Measurements from ENCODE around the gene SHMT2. TPM values are rescaled to one million over a fixed set of nuclear protein-coding genes. Genes with fewer than 3 reads are reported as not detected.
A peak's percentile ranks its signal among the peaks of the same experiment; 100 is the strongest.

The SHMT2 gene
- total and polyA plus RNA-seq, 2 donors from 2014 or later = 49.3 to 70.1 TPM

DNA sequence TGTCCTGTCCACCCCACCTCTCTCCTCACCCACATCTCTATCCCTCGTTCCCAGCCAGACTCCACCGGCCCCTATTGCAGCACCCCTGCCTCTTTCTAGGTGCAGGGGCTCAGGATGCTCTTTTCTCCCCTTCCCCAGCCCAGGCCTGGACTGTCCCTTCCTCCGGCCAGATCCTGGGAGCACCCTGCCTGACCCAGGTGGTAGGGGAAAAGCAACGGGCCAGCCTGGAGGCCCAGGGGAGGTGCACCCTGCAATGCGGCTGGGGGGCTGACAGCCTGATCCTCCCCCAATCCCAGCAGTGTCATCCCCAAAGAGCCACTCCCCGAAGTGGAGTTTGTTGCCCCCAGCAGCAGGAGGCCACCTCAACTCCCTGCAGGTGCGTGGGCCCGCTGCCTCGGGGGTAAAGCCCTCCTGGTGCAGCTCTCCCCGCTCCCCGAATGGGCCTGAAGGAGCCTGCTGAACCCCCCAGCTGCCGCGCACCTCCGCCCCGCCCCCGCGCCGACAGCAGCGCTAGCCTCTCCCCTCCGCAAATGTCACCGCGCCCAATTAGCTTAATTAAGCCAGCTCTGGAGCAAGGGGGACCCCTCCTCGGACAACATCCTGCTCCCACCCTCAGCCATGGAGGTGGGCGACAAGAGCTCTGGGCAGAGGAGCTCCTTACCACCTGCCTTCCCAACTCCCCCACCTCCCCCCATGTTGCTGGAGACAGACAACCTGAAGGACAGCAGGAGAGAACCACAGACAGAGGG is 8.2 kb upstream of the SHMT2 start:
- FAIRE-seq = no peak
- DNase-seq = peak in 1 of 5 donors; percentile 59
- H3K27me3 ChIP-seq (ENCODE audit: control insufficient read depth, insufficient read depth, low read length) = peaks cover 37% of the 10 kb centered on the region
- no peak overlapping the region for H3K4me3 ChIP-seq (ENCODE audit: low read length in 3 of 3)
- H3K9me3 ChIP-seq (ENCODE audit: control insufficient read depth in 2 of 3, insufficient read depth in 1 of 3, low read length in 3 of 3) = no peaks in the 10 kb centered on the region
- intact Hi-C loops (cut with DNase I) = no loop called here
- H3K27ac ChIP-seq (ENCODE audit: low read depth in 2 of 2, low read length in 2 of 2) = no peak overlapping the region
- H3K4me1 ChIP-seq (ENCODE audit: control insufficient read depth in 2 of 3, insufficient read depth in 2 of 3, low read depth in 1 of 3, low read length in 3 of 3) = peaks cover 0 to 9% (median 0%) of the 10 kb centered on the region in 3 donors
- no peaks in the 10 kb centered on the region for H3K36me3 ChIP-seq (ENCODE audit: control insufficient read depth in 2 of 3, insufficient read depth in 3 of 3, low read length in 3 of 3)
- TF ChIP-seq, protein P1, sequence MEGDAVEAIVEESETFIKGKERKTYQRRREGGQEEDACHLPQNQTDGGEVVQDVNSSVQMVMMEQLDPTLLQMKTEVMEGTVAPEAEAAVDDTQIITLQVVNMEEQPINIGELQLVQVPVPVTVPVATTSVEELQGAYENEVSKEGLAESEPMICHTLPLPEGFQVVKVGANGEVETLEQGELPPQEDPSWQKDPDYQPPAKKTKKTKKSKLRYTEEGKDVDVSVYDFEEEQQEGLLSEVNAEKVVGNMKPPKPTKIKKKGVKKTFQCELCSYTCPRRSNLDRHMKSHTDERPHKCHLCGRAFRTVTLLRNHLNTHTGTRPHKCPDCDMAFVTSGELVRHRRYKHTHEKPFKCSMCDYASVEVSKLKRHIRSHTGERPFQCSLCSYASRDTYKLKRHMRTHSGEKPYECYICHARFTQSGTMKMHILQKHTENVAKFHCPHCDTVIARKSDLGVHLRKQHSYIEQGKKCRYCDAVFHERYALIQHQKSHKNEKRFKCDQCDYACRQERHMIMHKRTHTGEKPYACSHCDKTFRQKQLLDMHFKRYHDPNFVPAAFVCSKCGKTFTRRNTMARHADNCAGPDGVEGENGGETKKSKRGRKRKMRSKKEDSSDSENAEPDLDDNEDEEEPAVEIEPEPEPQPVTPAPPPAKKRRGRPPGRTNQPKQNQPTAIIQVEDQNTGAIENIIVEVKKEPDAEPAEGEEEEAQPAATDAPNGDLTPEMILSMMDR (IDR thresholded peaks at IDR 0.05; ENCODE audit: borderline replicate concordance, extremely low read depth, insufficient read depth) = no peak
- H3K9ac ChIP-seq (ENCODE audit: low read length in 3 of 3) = no peak overlapping the region

DNA sequence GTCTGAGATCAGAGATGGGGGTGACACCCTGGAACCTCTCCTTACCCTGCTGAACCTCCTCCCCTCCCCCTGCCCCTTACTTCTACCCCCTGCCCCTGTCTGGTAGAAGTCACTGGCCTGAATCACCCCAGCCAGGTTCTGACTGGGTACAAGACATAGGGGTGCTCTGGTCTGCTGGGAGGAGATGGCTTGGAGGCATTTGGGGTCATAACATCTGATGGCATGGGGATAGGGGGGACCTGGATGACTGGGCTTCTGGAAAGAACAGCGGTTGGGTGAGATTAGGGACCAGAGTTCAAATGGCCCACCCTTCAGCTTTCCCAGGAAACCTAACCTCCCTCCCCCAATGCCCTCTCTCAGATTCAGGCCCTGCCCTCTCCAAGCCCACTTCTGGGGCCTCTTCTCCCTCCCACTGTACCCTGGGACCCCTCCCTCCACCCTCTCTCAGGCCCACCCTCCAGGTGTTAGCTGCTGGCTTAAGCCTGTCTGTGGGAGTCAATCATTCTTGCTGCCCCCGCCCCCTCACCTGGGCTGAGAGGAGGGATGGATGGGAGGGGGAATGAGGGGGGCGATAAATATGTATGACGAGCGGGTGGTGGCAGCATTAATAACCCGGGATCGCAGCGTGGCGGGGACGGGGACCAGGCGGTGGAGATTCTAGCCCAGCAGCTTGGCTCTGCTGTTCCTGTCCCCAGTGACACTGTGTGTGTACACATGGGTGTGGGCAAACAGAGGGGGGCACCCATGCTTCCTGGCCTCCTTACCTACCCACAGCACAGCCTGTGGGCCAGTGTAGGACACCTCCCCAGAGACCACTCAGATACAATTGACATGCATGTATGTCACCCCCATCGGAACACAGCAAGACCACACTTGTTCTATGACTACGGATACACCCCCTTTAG is 7.0 kb upstream of the SHMT2 start:
- no peak for FAIRE-seq
- TF ChIP-seq, protein P1 (IDR thresholded peaks at IDR 0.05; ENCODE audit: borderline replicate concordance, extremely low read depth, insufficient read depth) = no peak

DNA sequence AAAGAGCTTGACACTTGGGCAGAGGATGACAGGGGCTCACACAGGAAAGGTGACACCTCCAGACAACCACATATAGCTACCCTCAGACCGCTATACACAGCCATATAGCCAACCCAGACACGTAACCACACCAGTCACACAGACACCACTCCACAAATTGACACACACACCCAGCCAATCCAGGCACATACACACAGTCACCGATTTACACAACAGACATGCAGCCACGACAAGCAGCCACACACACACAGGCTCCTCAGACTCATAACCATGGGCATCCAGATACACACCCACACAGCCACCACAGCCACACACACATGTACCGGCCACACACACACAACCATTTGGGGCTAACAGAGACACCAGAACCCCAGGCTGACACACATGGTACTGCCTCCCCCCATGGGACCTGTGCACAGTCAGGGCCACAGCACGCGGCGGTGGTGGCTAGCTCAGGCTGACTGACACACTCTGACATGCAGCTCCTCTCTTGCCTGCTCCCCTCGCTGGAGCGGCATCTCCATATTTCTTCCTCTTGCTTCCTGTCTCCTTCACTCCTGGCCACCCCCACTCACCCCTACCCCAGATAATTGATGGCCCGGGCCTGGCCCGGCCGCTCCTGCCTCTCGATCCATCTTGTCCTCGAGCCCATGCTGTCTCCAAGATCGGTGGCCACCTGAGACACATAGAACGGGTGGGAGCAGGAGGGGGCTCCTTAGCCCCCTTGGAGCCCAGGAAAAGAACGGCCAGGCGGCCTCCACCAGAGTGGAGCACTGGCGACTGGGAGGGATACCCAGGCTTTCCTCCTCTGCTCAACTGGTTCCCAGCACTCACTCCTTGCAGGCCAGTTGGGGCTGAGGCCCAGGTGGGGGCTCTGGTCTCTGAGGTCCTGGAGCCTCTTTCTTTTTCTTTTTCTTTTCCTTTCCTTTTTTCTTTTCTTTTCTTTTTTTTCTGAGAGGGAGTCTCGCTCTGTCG is 6.0 kb upstream of the SHMT2 start:
- TF ChIP-seq, protein P1 (IDR thresholded peaks at IDR 0.05; ENCODE audit: borderline replicate concordance, extremely low read depth, insufficient read depth) = no peak
- no peaks in the 10 kb centered on the region for H3K9me3 ChIP-seq (ENCODE audit: control insufficient read depth in 2 of 3, insufficient read depth in 1 of 3, low read length in 3 of 3)
- H3K36me3 ChIP-seq (ENCODE audit: control insufficient read depth in 2 of 3, insufficient read depth in 3 of 3, low read length in 3 of 3) = no peaks in the 10 kb centered on the region
- no peak overlapping the region for H3K4me3 ChIP-seq (ENCODE audit: low read length in 3 of 3)
- no peak overlapping the region for H3K9ac ChIP-seq (ENCODE audit: low read length in 3 of 3)
- intact Hi-C loops (cut with DNase I) = no loop called here
- H3K4me1 ChIP-seq (ENCODE audit: control insufficient read depth in 2 of 3, insufficient read depth in 2 of 3, low read depth in 1 of 3, low read length in 3 of 3) = peaks cover 0 to 2% (median 2%) of the 10 kb centered on the region in 3 donors
- DNase-seq (peak in 4 of 5 donors; percentile 57 to 74 (median 64)), FAIRE-seq (no peak)
- peaks cover 31% of the 10 kb centered on the region for H3K27me3 ChIP-seq (ENCODE audit: control insufficient read depth, insufficient read depth, low read length)
- no peak overlapping the region for H3K27ac ChIP-seq (ENCODE audit: low read depth in 2 of 2, low read length in 2 of 2)

More for the DNA sequence above, 7.0 kb upstream of the SHMT2 start:
- H3K9ac ChIP-seq (ENCODE audit: low read length in 3 of 3) = no peak overlapping the region
- no peak overlapping the region for H3K27ac ChIP-seq (ENCODE audit: low read depth in 2 of 2, low read length in 2 of 2)
- no peaks in the 10 kb centered on the region for H3K36me3 ChIP-seq (ENCODE audit: control insufficient read depth in 2 of 3, insufficient read depth in 3 of 3, low read length in 3 of 3)
- peaks cover 34% of the 10 kb centered on the region for H3K27me3 ChIP-seq (ENCODE audit: control insufficient read depth, insufficient read depth, low read length)
- intact Hi-C loops (cut with DNase I) = no loop called here
- peak in 1 of 5 donors; percentile 68 for DNase-seq
- no peak overlapping the region for H3K4me3 ChIP-seq (ENCODE audit: low read length in 3 of 3)
- peaks cover 0 to 4% (median 2%) of the 10 kb centered on the region in 3 donors for H3K4me1 ChIP-seq (ENCODE audit: control insufficient read depth in 2 of 3, insufficient read depth in 2 of 3, low read depth in 1 of 3, low read length in 3 of 3)
- H3K9me3 ChIP-seq (ENCODE audit: control insufficient read depth in 2 of 3, insufficient read depth in 1 of 3, low read length in 3 of 3) = no peaks in the 10 kb centered on the region

All from kidney (tissue), 14 donors.